ENCODE measurements around the gene C6orf136. TPM values are rescaled to one million over a fixed set of nuclear protein-coding genes. Genes with fewer than 3 reads are reported as not detected.

C6orf136 gene
- total and polyA plus RNA-seq, 9 of the 15 experiments (the other 6 are each of a cell fraction or from before 2014, with no cell fraction given), result 14.1 to 63.1 (median 18.4) TPM

GRCh38 chr6:30614044-30614842 lies 32.7 kb upstream of the C6orf136 start (continued):
- TF ChIP-seq, protein P1, sequence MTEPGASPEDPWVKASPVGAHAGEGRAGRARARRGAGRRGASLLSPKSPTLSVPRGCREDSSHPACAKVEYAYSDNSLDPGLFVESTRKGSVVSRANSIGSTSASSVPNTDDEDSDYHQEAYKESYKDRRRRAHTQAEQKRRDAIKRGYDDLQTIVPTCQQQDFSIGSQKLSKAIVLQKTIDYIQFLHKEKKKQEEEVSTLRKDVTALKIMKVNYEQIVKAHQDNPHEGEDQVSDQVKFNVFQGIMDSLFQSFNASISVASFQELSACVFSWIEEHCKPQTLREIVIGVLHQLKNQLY (CRISPR knock-in tag; conservative IDR thresholded peaks at IDR 0.05), result no peak
- TF ChIP-seq SUPT5H (IDR thresholded peaks at IDR 0.05) (peak; percentile 71), ZNF175 (CRISPR knock-in tag; IDR thresholded peaks at IDR 0.05; ENCODE audit: low read depth) (no peak), HNRNPH1 (optimal IDR thresholded peaks at IDR 0.05; ENCODE audit: low read depth, low read length) (no peak), L3MBTL2 (IDR thresholded peaks at IDR 0.05) (0 out of 2 replicates have a peak, but pooled peaks have one; percentile 6), ZNF140 (CRISPR knock-in tag; IDR thresholded peaks at IDR 0.05) (no peak), ESRRB (CRISPR knock-in tag; IDR thresholded peaks at IDR 0.05; ENCODE audit: borderline replicate concordance) (0 out of 2 replicates have a peak, but pooled peaks have one; percentile 76), TAF15 (IDR thresholded peaks at IDR 0.05; ENCODE audit: low read depth, low read length) (no peak), POLR2G (IDR thresholded peaks at IDR 0.05; ENCODE audit: low read depth, low read length) (no peak), ZNF124 (CRISPR knock-in tag; IDR thresholded peaks at IDR 0.05) (no peak), TEAD4 (IDR thresholded peaks at IDR 0.05; ENCODE audit: low read length) (no peak), TEAD4 (CRISPR knock-in tag; IDR thresholded peaks at IDR 0.05; ENCODE audit: borderline replicate concordance) (no peak), TRIM28 (IDR thresholded peaks at IDR 0.05) (0 out of 2 replicates have a peak, but pooled peaks have one; percentile 15), RHOXF2B (CRISPR knock-in tag; conservative IDR thresholded peaks at IDR 0.05) (peak; percentile 93), E2F3 (CRISPR knock-in tag; IDR thresholded peaks at IDR 0.05) (no peak), HNRNPUL1 (IDR thresholded peaks at IDR 0.05; ENCODE audit: low read length) (peak; percentile 45; the same call in 1 of the 2 replicates), FOSL1 (tag; conservative IDR thresholded peaks at IDR 0.05) (no peak; the same call in 1 of the 2 replicates), ZFPM2 (CRISPR knock-in tag; IDR thresholded peaks at IDR 0.05) (peak; percentile 41; the same call in 1 of the 2 replicates), BDP1 (IDR thresholded peaks at IDR 0.05; ENCODE audit: insufficient read depth, insufficient read length) (no peak)
- TF ChIP-seq, protein P2, sequence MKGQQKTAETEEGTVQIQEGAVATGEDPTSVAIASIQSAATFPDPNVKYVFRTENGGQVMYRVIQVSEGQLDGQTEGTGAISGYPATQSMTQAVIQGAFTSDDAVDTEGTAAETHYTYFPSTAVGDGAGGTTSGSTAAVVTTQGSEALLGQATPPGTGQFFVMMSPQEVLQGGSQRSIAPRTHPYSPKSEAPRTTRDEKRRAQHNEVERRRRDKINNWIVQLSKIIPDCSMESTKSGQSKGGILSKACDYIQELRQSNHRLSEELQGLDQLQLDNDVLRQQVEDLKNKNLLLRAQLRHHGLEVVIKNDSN (CRISPR knock-in tag; IDR thresholded peaks at IDR 0.05), result no peak
- TF ChIP-seq, protein P3, sequence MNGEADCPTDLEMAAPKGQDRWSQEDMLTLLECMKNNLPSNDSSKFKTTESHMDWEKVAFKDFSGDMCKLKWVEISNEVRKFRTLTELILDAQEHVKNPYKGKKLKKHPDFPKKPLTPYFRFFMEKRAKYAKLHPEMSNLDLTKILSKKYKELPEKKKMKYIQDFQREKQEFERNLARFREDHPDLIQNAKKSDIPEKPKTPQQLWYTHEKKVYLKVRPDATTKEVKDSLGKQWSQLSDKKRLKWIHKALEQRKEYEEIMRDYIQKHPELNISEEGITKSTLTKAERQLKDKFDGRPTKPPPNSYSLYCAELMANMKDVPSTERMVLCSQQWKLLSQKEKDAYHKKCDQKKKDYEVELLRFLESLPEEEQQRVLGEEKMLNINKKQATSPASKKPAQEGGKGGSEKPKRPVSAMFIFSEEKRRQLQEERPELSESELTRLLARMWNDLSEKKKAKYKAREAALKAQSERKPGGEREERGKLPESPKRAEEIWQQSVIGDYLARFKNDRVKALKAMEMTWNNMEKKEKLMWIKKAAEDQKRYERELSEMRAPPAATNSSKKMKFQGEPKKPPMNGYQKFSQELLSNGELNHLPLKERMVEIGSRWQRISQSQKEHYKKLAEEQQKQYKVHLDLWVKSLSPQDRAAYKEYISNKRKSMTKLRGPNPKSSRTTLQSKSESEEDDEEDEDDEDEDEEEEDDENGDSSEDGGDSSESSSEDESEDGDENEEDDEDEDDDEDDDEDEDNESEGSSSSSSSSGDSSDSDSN (IDR thresholded peaks at IDR 0.05; ENCODE audit: borderline replicate concordance in 1 of 2, low read depth in 2 of 2, low read length in 2 of 2), result no peak
- TF ChIP-seq, protein P4, sequence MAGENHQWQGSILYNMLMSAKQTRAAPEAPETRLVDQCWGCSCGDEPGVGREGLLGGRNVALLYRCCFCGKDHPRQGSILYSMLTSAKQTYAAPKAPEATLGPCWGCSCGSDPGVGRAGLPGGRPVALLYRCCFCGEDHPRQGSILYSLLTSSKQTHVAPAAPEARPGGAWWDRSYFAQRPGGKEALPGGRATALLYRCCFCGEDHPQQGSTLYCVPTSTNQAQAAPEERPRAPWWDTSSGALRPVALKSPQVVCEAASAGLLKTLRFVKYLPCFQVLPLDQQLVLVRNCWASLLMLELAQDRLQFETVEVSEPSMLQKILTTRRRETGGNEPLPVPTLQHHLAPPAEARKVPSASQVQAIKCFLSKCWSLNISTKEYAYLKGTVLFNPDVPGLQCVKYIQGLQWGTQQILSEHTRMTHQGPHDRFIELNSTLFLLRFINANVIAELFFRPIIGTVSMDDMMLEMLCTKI (IDR thresholded peaks at IDR 0.05; ENCODE audit: partially characterized antibody), result no peak

Measured in K562 (cell line).